ENCODE results near the gene POLR2E. TPM values are rescaled to one million over a fixed set of nuclear protein-coding genes. Genes with fewer than 3 reads are reported as not detected.

Gene POLR2E
- total and polyA plus RNA-seq, 2 donors from 2014 or later, result 158 to 189 TPM

- Histone ChIP-seq H3K9ac (ENCODE audit: low read length in 3 of 3) (no peak overlapping the region), H3K27me3 (ENCODE audit: control insufficient read depth, insufficient read depth, low read length) (no peaks in the 10 kb centered on the region), H3K9me3 (ENCODE audit: control insufficient read depth in 2 of 3, insufficient read depth in 1 of 3, low read length in 3 of 3) (no peaks in the 10 kb centered on the region), H3K36me3 (ENCODE audit: control insufficient read depth in 2 of 3, insufficient read depth in 3 of 3, low read length in 3 of 3) (peaks cover 0 to 39% (median 17%) of the 10 kb centered on the region in 3 donors), H3K4me1 (ENCODE audit: control insufficient read depth in 2 of 3, insufficient read depth in 2 of 3, low read depth in 1 of 3, low read length in 3 of 3) (peaks cover 0 to 4% (median 0%) of the 10 kb centered on the region in 3 donors), H3K27ac (ENCODE audit: low read depth in 2 of 2, low read length in 2 of 2) (no peak overlapping the region), H3K4me3 (ENCODE audit: low read length in 3 of 3) (no peak overlapping the region)
- TF ChIP-seq CTCF (IDR thresholded peaks at IDR 0.05; ENCODE audit: borderline replicate concordance, extremely low read depth, insufficient read depth), result no peak
- intact Hi-C loops (cut with DNase I), result loop anchor here (10.0 kb wide), 1 partner anchor 65 kb away; no protein-coding TSS in a partner anchor
- DNase-seq (peak in 1 of 5 donors; percentile 77), FAIRE-seq (no peak)
These were observed 24.5 kb upstream of the POLR2E start for GRCh38 chr19:1119475-1120217.

GRCh38 chr19:1118999-1119398 lies 23.8 kb upstream of the POLR2E start:
- Histone ChIP-seq H3K4me1 (ENCODE audit: control insufficient read depth in 2 of 3, insufficient read depth in 2 of 3, low read depth in 1 of 3, low read length in 3 of 3) (peaks cover 0 to 3% (median 0%) of the 10 kb centered on the region in 3 donors), H3K27ac (ENCODE audit: low read depth in 2 of 2, low read length in 2 of 2) (no peak overlapping the region), H3K36me3 (ENCODE audit: control insufficient read depth in 2 of 3, insufficient read depth in 3 of 3, low read length in 3 of 3) (peaks cover 0 to 39% (median 19%) of the 10 kb centered on the region in 3 donors), H3K9me3 (ENCODE audit: control insufficient read depth in 2 of 3, insufficient read depth in 1 of 3, low read length in 3 of 3) (no peaks in the 10 kb centered on the region), H3K27me3 (ENCODE audit: control insufficient read depth, insufficient read depth, low read length) (no peaks in the 10 kb centered on the region), H3K9ac (ENCODE audit: low read length in 3 of 3) (no peak overlapping the region), H3K4me3 (ENCODE audit: low read length in 3 of 3) (no peak overlapping the region)
- DNase-seq (peak in 1 of 5 donors; percentile 79), FAIRE-seq (no peak)
- intact Hi-C loops (cut with DNase I), result no loop called here
- no peak for TF ChIP-seq CTCF (IDR thresholded peaks at IDR 0.05; ENCODE audit: borderline replicate concordance, extremely low read depth, insufficient read depth)

- H3K9ac ChIP-seq (ENCODE audit: low read length in 3 of 3), result no peak overlapping the region
- FAIRE-seq (no peak), DNase-seq (no peak)
- intact Hi-C loops (cut with DNase I), result no loop called here
- no peak overlapping the region for H3K4me3 ChIP-seq (ENCODE audit: low read length in 3 of 3)
- H3K27me3 ChIP-seq (ENCODE audit: control insufficient read depth, insufficient read depth, low read length), result no peaks in the 10 kb centered on the region
- H3K4me1 ChIP-seq (ENCODE audit: control insufficient read depth in 2 of 3, insufficient read depth in 2 of 3, low read depth in 1 of 3, low read length in 3 of 3), result peaks cover 0 to 10% (median 0%) of the 10 kb centered on the region in 3 donors
- H3K9me3 ChIP-seq (ENCODE audit: control insufficient read depth in 2 of 3, insufficient read depth in 1 of 3, low read length in 3 of 3), result no peaks in the 10 kb centered on the region
- TF ChIP-seq CTCF (IDR thresholded peaks at IDR 0.05; ENCODE audit: borderline replicate concordance, extremely low read depth, insufficient read depth), result no peak
- no peak overlapping the region for H3K27ac ChIP-seq (ENCODE audit: low read depth in 2 of 2, low read length in 2 of 2)
- H3K36me3 ChIP-seq (ENCODE audit: control insufficient read depth in 2 of 3, insufficient read depth in 3 of 3, low read length in 3 of 3), result peaks cover 0 to 28% (median 16%) of the 10 kb centered on the region in 3 donors
These were observed 22.5 kb upstream of the POLR2E start for GRCh38 chr19:1117654-1118053.
